Stimulated activated CD4-positive, alpha-beta T cell treated with anti-CD3 and anti-CD28 coated beads, Interleukin-12 subunit alpha, Interleukin-12 subunit beta, amount 100 ng/mL, for 48 hours (primary cell): ENCODE results near the gene LDLRAD4.
A peak's percentile ranks its signal among the peaks of the same experiment; 100 is the strongest.

Experiments used
- DNase-seq, 3 donors: peaks; one replicate each; pipeline ENCODE4 v3.0.0-alpha.2; 2020; ENCODE audit warnings: low read depth in 2 of 3, low spot score in 1 of 3

Gene LDLRAD4

DNA sequence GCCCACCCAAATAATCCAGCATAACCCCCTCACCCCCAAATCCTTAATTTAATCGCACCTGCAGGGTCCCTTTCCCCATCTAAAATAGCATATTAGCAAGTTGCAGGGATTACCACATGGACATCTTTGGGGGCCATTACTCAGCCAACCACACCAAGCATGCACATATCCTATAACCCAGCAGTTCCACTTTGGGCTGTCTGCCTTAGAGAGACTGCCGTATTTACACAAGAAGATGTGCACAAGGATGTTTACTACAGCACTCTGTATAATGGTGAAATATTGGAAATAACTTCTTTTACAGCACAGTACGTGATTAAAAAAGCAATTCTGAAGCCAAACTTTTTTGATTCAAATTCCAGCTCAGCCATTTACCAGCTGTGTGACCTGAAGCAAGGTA, 17.3 kb upstream of the LDLRAD4 start:
- no peak for DNase-seq

DNA sequence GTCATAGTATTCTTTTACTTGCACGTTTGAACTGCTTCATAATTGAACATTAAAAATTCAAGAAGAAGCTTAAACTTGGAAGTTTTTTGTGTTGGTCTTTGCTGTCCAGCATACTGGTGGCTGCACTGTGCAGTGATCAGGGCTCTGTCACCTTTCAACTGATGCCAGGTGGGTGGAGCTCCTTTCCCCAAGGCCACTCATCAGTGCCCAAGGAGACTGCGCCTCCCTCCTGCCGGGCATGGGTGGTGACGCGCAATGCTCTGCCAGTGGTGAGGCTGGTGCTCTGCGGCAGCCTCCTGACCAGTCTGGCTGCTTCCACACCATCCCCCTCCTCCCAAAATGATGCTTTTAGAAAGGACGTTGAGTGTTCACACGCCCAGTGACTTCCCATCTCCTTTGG, 16.0 kb upstream of the LDLRAD4 start:
- DNase-seq = no peak

DNA sequence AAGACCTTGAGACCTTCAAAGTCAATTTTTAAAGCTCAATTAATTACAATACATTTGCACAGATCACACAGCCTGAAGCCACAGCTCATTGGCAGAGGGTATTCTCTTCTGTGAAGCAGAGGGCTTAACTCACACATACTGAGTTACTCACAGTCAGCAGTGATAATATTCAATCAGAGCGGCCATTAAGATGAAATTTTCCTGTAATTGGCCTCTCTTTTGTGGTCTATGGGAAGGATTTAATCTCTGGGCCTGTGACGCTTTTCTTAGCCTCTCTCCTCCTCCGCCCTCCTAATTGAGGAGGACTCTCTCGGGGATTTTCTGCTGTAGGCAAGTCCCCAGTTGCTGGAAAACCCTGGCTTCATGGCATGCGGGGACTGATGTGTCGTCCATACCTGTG, 12.3 kb upstream of the LDLRAD4 start:
- no peak for DNase-seq

DNA sequence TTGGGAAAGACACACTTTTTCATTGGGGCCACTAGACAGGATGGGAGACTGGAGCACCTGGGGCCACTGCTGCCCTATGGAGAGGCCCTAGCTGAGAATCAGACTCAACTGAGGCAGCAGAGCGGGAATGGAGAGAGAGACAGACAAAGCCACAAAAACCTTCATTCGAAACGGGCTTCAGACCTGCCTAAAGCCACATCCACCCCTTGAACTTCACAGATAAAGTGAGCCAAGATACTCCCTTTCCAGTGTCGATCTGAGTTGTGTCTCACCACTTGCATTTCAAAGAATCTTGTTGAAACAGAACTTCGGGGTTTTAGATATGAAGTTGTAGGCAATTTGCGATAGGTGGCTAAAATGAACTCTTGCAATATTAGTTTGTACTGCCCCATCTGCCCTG, 11.3 kb upstream of the LDLRAD4 start:
- no peak for DNase-seq

DNA sequence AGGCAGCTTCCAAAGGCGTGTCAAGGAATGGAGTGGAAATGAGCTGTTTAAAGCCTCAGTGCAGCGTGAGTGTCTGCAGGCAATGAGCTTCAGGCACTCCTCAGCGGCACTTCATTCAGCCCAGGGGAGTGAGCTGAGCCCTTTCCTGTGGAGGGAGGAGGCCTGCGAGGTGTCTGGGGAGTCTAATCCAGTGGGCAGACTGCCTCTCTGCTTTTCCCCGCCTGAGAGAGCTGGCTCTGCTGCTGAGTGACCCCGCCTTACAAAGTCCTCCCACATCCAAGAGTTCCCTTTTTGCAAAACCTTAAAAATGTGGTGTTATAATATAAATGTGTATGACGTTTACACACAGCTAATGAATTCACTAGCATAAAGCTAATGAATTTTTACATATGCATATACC, 7.0 kb upstream of the LDLRAD4 start:
- no peak for DNase-seq

DNA sequence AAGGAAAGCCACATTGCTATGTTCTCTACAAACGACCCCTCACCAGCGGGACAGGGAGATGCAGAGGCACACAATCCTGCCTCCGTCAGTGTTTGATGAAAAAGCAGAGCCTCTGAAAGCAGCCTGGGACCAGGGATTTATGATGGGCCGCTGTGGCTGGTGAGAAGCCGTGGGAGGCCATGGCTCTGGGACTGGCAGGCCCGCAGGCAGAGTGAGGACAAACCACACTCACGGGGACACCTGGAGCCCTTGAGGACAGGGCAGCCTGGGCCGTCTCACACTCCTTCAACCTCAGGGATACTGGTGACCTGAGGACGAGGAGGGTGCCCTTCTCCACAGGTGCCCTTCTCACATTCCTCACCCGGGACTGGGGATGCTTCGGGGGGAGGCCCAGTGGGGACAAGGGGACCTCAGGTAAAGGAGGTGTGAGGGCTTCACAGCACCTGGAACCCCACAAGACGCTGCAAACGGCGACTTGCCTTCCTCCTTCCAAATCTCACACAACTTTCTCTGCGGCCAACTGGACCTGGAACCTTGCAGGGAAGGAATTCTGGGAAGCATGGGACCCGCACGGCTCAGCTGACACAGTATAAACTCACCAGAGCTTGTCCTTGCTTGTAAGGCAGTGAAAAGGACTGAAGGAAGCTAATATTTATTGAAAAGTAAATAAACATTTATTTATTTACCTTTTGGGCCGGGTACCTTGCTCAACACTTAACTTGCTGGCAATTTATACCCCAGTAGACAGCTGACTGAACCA, 5.3 kb upstream of the LDLRAD4 start:
- DNase-seq = no peak

DNA sequence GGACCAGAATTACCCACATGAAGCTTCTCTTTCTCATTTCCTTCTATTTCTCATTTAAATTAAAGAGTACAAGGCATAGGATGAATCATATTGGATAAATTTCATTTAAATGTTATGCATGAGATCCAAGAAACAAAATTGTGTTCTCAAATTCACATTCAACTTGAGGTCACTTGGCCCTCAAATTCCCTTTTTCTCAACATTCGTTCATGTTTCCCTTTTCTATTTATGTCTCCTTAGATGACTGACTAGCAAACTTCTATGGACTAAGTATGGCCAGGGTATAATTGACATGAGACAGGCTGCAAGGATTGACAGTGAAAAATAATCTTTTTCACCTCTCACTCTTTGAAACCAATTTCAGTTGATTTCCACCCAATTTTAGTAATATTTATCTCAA, 4.0 kb upstream of the LDLRAD4 start:
- no peak for DNase-seq

DNA sequence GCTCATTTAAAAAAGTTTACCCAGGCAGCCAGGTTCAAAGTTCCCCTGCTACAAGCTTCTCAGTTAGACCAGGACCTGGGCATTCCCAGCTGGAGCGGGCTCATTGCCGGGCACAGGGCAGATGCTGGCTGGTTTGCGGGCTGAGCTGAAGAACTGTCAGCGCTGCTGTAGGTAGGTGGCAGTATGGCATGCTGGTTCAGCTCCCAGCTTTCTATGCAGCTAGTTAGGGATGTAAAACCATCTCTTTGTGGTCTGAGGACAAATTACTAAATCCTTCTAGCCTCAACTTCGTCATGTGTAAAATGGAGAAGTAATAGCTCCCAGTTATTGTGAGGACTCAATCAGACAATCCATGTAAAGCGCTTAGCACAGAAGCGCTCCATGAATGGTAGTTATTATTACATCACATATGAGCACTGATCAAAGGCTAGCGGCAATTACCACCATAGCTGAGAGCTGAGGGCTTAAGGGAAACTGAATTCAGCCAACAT, 2.4 kb upstream of the LDLRAD4 start:
- peak in 2 of 3 donors; percentile 37 to 40 for DNase-seq

DNA sequence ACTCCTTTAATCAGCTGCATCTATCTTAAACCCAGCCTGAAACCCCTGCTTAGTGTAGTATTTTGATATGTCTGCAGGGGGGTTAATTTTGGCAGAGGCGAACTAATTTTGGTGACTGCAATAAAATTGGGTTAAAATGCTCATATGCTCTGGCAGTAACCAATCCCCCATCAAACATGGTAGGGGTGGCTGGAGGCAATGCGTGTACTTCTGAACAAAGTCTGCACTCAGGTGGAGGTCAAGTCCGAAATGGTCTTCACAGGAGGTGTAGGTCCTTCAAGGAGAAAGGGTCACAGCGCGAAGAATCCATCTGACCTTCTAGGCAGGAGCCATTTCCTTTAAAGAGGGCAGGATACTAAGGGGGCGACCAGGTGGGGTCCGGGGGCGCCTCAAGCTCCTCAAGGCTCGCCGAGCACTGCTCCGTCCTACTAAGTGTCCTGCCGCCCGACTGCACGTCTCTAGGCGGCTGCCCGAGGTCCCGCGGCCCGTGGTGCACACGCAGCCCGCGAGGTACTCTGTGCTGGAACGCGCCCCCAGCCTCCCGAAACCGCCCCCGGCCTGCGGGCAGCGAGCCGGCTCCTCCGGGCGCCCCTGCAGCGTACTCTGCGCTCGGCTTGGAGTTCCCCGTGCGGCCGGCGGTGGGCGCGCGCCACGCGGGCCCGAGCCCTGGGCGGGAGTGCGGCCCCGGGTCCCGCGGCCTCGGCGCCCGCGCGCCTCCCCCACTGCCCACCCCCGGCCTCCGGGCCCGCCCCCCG, 1.7 kb upstream of the LDLRAD4 start:
- DNase-seq = peak in 1 of 3 donors; percentile 33

DNA sequence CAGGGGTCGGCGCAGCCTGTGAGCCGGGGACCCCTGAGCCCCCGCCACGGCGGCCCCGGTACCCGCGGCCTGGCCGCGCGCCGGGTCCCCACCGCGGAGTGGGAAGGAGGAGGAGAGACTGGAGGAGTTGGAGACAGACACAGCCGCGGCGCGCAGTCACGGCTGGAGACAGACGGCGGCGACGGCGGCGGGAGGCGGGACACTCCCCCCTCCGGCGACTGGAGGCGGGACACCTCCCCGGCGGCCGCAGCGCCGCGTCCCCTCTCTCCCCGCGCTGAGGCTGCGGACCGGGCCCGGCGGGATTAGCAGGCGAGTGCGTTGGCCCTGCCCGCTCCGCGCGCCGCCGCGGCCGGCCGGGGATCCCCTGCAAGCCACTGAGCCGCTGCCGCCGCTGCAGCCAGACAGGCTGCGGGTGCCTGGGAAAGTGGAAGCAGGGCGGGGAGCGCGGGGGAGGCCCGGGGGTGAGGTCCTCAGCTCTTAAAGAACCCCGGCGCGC, 1.0 kb upstream of the LDLRAD4 start:
- DNase-seq = peak in 2 of 3 donors; percentile 21 to 54

DNA sequence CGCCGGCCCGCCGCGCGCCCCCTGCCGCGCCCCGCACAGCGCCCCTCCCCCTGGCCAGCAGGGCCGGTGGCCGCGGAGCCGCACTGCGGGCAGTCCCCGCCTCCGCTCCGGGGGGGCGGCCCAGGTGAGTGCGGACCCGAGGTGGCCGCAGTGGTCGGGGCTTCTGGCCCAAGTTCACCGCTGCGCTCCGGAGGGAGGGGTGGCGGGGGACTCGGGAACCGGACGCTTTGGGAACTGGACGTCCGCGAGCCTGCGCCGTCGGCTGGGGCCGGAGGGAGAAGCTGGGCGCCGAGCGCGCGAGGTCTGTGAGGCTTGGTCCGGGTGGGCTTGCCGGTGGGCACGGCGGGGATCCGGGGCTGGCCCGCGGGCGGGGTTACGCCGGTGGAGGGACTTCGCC, 591 bp upstream of the LDLRAD4 start:
- DNase-seq = peak in 1 of 3 donors; percentile 5

DNA sequence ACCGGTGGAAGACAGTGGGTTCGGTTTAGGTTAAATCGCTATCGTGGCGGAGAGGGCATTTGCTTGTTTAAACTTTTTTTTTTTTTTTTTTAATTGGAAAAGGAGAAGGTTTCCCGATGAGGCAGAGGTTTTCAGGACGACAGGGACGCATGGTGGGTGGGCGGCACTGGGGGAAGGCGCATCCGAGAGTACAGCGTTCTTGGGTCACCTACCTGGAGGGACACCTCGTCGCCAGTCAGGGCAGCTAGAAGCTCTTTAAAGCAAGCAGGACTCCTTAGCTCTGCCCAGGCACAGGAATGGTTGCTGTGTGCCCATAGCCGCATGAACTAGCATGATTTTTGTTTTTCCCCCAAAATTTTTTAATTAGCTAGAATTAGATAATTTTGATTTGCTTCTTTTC, 437 bp downstream of the LDLRAD4 start:
- DNase-seq = no peak

DNA sequence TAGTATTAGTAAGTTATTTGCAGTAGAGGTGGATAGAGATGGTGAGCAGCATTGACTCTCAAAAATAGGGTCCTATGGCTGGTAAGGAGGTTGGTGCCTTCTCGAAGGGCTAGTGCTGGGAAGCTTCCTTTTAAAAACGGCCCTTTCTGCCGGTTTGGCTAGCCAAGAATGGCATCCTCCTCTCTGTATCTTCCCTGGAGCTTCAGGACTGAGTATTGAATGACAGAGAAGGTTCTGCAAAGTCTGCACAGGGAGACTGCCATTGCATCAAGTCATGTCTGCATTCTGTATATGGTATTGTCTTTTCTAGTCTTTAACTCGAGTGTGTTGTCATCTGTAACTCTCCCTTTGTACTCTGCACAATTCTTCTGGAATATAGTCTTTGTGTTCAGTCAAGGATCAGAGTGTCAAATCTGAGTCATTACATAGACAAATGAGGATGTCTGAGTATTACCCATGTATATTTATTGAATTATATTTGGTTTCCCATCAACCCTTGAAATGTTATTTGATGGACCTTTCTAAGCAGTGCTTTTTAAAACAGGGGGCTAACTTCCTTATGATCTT, 1.1 kb downstream of the LDLRAD4 start:
- no peak for DNase-seq

DNA sequence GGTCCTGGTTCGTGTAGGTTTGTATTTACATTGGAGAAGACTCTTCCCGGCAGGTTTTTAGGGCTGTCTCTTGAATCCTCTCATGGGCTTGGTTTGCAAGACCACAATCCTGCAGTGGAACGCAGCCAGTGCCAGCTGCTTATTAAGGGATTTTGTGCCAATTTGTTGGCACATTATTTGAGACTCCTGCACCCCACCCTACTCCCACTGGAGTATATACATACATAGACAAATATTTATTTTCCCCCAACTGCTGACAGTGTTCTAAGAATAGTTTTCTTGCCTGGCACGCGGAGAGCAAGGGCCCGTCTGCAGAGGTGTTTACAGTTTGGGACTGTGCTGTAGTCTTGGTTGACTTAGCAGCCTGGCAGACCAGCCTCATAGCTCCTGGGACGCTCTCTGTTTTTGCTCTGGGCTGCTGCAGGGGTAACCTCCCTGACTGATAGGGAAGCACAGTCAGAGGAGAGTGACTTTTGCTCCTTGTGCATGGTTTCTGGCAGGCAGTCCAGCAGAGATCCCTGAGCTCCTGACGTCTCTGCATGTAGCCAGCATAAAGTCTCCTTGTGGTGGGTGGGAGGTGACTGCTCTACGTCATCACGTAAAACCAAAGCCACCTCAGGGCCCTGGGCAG, 1.9 kb downstream of the LDLRAD4 start:
- no peak for DNase-seq

DNA sequence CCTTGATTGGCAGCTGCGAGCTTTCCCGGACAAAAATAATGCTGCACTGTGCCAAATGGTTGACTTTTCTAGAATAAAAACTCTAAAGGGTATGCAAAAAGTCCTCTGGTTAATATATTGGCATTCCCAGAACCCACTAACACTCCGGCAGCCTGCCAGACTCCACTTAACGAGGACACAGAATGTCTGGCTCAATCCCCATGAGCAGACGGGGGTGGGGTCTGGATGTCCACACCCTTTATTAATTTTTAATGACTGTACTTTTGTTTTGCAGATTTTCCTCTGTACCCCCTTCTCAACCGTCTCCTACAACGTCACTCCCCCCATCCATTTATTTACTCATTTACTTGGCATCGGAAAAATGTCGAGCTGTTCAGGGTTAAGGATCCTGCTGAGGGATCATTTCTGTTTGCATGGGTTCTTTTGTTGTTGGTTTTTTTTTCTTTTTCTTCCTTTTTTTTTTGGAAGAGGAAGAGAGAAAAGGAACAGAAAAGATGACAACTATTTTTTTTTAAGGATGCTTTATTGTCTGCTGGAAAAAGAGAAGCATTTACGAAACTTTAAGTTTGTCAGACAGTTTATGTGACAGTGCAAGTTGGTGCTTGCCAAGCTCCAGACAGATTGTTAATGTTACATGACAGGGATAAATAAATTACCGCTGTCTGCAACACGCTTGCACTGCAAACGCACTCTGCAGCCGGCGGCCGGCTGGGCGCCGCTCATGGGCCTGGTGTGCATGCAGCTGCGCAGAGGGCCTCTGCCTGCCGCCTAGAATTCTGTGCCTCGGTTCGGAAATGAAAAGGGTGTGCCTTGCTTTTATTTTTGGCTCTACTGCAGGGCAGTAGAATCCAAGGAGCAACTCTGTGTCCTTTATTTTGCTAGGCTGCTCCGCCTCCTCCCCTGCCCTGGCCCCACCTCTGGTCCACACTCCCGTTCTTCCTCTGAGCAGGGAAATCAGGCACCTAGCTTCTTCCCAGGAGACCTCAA, 3.6 kb downstream of the LDLRAD4 start:
- DNase-seq = no peak

DNA sequence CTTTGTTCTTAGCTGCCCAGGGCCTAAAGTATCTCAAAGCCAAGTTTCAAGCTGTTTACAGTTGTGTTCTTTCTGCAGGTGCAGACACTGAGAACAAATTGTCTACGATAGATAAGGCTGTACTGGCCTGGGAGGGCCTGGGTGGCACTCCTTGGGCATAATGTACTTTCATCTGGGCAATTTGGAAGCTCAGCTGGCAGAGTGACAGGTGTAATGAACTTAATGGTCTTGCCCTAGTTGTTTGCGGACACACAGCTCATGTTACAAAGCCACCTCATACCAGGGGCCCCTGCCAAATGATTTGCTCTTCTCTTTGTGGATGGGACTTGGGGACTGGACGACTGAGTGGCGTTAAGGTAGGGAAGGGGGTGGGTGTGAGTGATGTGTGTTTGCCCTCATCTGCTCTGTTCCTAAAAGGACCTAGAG, 4.3 kb downstream of the LDLRAD4 start:
- DNase-seq = no peak

DNA sequence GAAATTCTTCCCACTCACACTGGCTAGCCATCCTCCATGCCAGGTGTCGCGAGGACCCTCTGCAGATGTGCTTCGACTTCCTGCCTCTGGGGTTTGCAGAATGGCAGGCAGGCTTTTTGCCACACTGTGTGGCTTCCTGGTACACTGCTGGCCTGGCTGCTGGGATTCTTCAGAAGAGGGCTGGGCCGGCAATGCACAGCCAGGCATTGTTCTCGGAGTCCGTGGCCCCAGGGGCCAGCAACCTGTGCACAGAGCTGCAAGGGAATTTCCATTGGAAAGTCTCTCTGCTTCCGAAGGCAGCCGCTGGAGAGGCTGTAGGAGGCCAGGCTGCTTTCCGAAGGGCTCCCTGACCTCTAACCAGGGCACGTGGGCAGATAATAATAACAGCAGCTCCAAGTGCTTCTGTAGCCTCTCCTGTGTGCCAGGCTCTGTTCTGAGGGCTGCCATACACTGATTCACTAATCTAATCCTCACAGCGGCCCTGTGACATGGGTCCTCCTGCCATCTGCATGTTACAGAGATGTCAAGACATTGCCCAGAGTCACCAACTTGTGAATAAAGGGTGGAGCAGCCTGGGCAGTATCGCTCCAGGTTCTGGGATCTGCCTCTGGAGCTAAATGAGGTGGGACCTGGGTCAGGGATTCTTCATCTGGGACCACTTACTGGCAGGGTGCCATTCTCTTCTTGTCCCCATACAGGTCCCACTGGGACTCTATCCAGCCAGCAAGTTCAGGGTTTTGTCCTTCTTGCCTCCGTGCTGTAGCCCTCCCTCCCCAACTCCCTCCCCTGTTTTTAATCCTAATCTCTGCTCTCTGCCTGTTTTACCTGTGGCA, 5.0 kb downstream of the LDLRAD4 start:
- no peak for DNase-seq

DNA sequence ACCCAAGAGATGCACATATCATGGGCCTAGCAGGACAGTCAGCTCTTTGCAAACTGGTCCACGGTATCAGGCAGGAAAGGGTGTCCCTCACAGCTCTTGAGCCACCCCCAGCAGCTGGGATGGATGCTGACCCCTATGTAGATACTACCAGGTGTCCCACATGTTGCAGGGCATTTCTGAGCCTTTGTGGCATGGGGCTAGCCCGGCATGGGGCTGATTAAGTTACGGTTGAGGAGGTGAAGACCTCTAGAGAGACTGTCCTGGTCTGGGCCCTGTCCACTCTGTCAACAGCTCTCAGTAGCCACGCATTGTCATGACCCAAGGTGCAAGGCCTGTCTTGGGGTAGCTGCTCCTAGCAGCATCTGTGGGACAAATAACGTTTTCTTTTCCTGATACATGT, 6.7 kb downstream of the LDLRAD4 start:
- no peak for DNase-seq

DNA sequence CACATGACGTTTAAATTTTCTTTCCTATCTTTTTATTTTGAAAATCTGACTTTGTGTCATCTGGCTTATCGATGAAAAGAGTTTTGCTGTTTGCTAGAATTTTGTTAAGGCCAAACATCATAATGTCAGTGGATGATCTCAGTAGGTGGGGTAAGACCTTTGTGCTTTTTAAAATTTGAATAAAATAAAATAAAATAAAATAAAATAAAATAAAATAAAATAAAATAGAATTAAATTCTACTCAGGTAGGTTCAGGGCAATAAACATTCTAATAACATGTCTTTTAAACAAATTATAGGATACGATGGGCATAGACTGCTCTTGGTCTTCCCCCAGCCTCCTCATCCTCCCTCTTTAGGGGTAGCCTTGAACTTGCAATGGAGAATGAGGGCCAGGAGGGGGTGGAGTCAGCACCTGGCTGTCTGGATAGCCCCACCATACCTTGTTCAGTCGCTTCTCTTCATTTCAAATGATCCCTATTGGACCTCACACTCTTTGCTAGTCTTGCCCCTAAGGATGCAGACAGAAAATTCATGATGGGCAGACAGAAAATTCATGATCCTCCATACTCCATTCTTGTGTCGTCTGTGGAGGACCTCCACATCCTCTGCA, 8.1 kb downstream of the LDLRAD4 start:
- no peak for DNase-seq
